ENCODE data around the gene SRRM1. TPM values are rescaled to one million over a fixed set of nuclear protein-coding genes. Genes with fewer than 3 reads are reported as not detected.
A peak's percentile ranks its signal among the peaks of the same experiment; 100 is the strongest.
"Not testable (repeated sequence)": the region's sequence is repeated elsewhere in the genome, so short reads cannot be mapped to it uniquely, and the experiment has no call there.

Gene SRRM1
- total RNA-seq, 1 donor from 2014 or later: 50.4 TPM

DNA sequence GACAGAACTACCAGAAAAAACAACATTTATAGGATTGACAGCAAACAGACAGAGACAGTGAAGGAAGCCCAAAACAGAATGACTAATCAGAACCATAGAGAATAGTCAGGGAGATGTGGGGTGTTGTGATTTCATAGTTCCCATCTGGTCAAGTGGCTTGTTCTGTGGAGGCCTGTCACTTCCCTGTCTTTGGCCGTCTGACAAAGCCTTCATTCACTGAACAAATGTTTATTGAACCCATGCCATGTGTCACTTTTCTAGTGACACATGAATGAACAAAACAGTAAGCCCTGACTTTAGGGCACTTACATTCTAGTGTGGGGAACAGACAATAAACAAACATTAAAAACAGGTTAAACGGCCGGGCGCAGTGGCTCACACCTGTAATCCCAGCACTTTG, 3.2 kb upstream of the SRRM1 start:
- no peak for ATAC-seq (ENCODE audit: poor library complexity)
- intact Hi-C loops (cut with DNase I): loop anchor here (10.0 kb wide), 1 partner anchor 445 kb away; no protein-coding TSS in a partner anchor
- DNase-seq: no peak

DNA sequence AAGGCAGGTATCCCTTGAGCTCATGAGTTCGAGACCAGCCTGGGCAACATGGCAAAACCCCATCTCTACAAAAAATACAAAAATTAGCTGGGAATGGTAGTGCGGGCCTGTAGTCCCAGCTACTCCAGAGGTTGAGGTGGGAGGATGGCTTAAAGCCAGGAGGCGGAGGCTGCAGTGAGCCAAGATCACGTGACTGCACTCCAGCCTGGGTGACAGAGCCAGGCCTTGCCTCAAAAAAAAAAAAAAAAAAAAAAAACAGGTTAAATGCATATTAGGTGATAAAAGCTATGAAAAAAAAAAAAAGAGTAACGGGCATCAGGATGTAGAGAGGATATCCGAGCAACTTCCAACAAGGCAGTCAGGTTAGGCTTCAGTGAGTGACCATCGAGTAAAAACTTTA, 2.8 kb upstream of the SRRM1 start:
- intact Hi-C loops (cut with DNase I): no loop called here
- DNase-seq (no peak), ATAC-seq (ENCODE audit: poor library complexity) (no peak)

DNA sequence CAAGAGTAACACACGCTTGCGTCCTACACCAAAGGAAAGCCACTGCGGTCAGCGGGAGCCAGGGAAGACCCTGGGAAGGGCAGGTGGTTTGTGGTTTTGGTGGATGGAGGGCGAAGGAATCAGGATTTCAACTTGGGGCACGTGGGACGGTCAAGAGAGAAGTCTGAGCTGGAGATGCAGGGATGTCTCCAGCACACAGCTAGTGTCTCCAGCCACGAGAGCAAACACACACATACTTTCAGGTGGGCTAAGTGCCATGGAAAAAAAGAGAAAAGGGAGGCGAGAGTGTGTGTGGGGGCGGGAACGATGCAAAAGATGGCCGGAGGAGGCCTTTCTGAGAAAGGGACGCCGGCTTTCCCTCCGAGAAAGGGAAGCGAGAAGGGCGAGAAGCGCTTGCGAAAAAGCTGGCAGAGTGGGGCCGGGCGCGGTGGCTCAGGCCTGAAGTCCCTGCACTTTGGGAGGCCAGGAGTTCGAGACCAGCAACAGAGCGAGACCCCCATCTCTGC, 1.4 kb upstream of the SRRM1 start:
- intact Hi-C loops (cut with DNase I): no loop called here
- DNase-seq (no peak), ATAC-seq (ENCODE audit: poor library complexity) (no peak)

DNA sequence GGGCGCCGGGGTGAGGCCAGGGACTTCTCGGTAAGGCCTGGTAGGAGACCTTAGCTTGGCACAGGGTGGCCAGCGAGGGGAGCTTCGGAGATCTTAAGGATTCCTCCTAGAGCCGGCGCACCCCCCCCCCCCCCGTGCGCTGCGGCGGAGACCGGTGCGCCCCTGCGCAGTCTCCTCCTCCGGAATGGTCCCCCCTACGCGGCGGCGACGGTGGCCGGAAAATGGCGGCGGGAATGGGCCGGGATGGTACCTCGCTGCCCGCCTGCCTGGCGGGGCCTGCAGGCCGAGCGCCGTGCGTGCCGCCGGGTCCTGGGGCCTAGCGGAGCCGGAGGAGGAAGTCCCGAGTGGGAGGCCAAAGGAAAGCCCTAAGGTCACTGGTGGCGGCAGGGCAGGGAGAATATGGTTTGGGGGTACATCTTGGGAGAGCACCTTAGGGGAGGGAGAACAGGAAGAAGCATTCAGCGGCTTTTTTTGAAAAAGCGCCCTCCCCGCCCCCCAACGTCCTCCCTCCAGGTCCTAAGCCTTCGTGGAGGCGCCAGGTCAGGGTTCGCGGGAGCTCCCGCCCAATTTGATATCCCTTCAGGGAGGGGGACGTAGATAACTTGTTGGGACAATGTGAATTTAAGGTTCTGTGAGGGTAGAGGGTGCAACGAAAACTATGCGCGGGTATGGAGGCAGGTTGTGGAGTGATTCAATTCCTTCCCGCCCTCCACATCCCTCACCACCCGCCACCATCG, 429 bp downstream of the SRRM1 start:
- intact Hi-C loops (cut with DNase I): no loop called here
- no peak for DNase-seq
- peak; percentile 28 for ATAC-seq (ENCODE audit: poor library complexity)

DNA sequence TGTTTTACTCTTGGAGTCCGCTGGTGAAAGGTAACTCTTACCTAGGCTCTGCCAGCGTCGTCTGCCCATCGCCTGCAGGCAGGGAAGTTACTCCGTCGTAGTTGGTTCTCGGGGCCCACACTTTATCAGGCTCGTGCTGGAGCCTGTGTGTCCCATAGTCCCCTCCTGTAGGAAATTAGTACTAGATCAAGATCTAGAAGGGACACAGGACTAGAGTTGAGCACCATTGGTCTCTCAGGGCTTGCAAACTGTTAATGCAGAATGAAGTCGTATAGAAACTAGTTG, 940 bp downstream of the SRRM1 start:
- no peak for DNase-seq
- intact Hi-C loops (cut with DNase I): no loop called here

DNA sequence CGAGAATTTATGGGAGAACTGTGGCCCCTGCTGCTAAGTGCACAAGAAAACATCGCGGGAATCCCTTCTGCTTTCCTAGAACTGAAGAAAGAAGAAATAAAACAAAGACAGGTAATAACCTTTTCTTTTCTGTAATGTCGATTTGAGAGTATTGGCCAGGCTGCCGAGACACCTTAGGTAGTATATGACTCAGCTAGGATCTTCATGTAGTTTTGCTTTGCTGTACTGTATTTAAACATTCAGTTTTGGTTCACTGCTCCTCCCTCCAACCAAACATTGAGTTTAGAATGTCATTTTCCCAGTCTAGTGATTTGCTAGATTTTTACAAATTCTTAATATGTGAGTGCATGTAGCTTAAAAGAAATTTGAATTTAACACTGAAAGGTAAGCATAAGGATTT, 5.8 kb downstream of the SRRM1 start:
- intact Hi-C loops (cut with DNase I): no loop called here
- DNase-seq: no peak
- ATAC-seq (ENCODE audit: poor library complexity): no peak

More for the DNA sequence above, 940 bp downstream of the SRRM1 start:
- no peak for ATAC-seq (ENCODE audit: poor library complexity)

DNA sequence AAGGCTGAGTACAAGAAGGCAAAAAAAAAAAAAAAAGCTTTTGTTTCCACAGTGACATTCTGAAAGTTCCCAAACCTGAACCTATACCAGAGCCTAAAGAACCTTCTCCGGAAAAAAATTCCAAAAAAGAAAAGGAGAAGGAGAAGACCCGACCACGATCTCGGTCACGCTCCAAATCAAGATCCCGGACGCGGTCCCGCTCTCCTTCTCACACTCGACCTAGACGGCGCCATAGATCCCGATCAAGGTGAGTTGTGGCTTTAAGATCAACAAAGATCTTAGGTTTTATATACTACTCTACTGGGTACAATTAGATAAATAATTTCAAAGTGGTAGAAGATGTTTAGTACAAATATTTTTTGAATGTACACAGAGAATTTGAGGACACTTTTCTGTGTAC, 9.3 kb downstream of the SRRM1 start:
- no peak for DNase-seq
- ATAC-seq (ENCODE audit: poor library complexity): no peak
- intact Hi-C loops (cut with DNase I): loop anchor here (10.0 kb wide), 1 partner anchor 572 kb away; no protein-coding TSS in a partner anchor

DNA sequence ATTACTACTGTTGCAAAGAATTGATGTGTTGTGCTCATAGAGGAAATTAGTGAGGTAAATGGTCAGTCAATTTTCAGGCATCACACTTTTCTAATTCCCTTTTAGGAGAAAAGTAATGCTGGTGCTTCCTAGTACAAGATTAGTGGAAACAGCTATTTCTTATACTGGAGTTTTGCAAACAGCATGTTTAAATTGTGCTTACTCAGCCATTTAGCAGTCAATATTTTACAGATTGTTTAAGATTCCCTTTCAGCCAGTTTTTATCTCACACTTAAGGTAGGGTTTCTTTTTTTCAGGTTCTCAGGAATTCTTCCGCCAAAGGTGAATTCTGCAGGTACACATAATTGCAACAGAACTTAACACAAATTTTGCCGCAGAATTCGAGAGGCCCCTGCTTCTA, 10.9 kb downstream of the SRRM1 start:
- DNase-seq (no peak), ATAC-seq (ENCODE audit: poor library complexity) (no peak)
- intact Hi-C loops (cut with DNase I): loop anchor here (10.0 kb wide), 1 partner anchor 571 kb away; no protein-coding TSS in a partner anchor

DNA sequence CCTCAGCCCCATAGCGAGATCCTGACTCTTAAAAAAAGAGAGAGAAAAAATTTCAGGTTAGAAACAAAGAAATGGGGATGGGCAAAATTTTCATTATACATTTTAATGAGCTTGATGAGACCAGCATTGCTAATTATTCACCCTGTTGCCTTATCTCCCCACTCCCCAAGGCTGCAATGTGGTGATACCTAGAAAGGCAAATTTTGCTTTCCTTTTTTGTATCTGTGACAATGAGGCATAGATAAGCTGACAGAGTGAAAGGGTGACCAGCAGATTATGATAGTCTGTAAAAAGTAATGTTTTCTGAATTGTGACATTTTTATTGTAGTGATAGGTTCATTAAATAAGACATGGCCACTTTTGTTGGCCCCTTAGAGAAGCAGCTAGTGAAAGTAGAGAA, 12.9 kb downstream of the SRRM1 start:
- ATAC-seq (ENCODE audit: poor library complexity): no peak
- intact Hi-C loops (cut with DNase I): loop anchor here (10.0 kb wide), 1 partner anchor 569 kb away; no protein-coding TSS in a partner anchor
- no peak for DNase-seq

DNA sequence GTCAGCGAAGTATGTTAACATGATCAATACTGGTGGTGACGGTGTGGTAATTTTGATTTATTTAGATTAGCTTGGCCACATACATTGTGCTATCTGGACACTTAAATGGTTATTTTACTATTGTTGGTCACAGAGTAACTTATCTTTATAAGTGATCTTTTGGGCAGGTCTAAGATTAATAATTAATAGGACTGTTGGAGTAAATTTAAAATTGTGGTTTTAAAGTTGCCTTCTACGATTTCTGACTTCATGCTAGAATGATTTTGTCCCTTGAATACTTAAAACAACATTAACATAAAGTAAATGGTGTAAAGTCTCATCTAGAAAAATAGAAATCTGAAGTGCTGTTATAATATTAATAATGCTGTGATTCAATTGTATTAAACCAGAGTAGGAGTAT, 14.7 kb downstream of the SRRM1 start:
- intact Hi-C loops (cut with DNase I): loop anchor here (10.0 kb wide), 1 partner anchor 567 kb away; no protein-coding TSS in a partner anchor
- ATAC-seq (ENCODE audit: poor library complexity) (no peak), DNase-seq (no peak)

DNA sequence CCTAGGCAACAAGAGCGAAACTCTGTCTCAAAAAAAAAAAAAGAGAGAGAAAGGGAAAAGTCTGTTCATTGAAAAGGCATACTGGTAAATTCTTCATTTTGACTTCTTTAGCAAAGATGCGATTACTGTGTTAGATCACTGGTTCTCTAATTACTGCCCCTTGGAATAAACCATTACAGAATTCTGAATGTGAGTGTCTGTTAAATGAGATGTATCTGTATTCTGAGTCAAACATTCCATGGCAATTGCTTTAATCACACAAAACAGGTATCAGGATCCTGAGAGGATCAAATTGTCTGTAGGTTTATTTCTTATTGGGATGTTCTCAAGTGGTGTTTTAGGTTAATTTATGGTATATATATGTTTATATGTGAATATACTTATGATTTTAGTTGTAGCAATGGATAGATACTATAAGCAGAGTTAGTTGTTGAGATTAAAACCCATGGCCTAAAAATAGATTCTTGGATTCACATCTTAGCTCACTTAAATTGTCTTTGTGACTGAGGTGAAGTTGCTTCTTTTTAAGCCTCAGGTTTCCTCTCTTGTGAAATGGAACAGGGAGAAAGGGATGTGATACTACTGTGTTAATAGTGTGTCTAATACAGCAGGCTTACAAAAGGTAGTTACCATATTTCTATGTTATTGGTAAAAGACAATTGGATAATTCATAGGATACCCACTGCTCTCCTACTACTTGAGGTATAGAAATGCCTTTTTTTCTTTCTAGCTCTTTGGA, 16.2 kb downstream of the SRRM1 start:
- DNase-seq: no peak
- intact Hi-C loops (cut with DNase I): loop anchor here (10.0 kb wide), 1 partner anchor 565 kb away; no protein-coding TSS in a partner anchor
- ATAC-seq (ENCODE audit: poor library complexity): no peak

DNA sequence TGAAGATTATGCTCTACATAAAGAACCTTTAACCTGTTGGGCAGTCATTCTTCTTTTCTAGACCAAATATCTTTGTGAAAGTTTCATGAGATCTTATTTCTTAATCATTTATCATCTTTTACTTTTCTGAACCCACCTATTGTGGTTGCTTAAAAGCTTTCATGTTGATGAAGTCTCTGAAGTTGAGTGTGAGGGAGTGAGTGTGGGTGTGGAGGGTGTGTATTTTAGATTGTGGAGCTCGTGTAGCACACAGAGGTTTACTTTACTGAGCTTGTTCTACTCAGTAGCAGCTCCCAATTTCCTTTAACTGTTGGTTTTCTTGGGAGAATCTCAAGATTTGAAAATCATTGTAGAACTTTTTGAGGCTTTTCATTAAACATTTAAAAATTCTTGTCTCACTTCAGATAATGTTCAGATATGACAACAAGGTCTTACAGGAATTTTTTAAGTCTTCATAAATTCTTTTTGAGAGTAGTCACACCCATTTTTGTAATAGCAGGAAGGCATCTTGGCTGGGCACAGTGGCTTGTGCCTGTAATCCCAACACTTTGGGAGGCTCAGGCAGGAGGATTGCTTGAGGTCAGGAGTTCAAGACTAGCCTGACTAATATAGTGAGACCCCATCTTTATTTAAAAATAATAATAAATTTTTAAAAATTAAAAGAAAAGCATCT, 17.0 kb downstream of the SRRM1 start:
- DNase-seq (no peak), ATAC-seq (ENCODE audit: poor library complexity) (no peak)
- intact Hi-C loops (cut with DNase I): loop anchor here (10.0 kb wide), 1 partner anchor 565 kb away; no protein-coding TSS in a partner anchor

DNA sequence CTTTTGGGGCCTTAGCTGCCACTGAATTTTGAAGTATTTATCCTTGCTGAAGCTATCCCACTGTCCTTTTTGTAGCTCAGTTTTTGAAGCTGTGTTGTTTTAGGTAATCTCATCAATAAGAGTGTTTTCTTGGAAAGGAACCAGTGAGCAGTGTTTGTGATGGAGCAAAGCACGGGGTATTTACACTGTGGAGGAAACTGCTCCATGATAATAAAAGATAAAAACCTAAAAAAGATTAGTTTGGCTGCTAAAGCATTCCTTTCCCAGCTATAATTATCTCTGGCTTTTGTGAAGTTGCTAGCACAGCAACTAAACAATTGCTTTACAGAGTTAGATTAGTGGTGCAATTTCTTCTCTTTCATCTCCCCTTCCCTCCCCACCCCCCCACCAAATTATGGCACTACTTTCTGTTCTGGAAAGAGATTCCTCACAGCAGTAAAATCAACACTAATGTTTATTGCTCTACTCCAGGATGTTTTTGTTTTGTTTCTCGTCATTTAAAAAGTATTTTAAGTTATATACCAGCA, 21.5 kb downstream of the SRRM1 start:
- ATAC-seq (ENCODE audit: poor library complexity) (no peak), DNase-seq (no peak)
- intact Hi-C loops (cut with DNase I): no loop called here

DNA sequence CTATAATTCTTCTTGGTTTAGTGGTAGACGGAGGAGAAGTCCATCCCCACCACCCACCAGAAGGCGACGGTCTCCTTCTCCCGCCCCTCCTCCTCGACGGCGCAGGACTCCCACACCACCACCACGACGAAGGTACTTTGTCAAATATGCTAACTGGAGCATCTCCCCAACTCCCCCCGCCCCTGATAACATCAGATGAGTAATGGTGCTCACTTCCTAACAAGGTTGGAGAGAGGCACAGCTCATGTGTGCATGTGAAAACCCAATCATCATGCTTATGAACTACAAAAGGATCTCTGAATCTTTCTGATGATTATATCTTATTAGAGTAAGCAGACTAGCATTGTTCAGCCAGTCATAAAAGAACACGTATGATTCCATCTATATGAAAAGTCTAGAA, 23.7 kb downstream of the SRRM1 start:
- intact Hi-C loops (cut with DNase I): no loop called here
- DNase-seq (no peak), ATAC-seq (ENCODE audit: poor library complexity) (no peak)

DNA sequence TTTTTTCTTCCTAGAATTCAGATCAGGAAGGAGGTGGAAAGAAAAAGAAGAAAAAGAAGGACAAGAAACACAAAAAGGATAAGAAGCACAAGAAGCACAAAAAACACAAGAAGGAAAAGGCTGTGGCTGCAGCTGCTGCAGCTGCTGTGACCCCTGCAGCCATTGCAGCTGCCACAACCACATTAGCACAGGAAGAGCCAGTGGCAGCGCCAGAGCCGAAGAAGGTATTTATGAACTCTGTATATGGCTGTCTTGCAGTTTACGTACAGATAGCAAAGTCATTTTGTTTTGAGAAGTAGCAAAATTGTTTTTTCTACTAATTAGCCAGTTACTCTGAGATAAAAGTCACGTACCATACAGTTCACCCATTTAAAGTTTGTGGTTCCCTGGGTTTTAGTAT, 28.3 kb downstream of the SRRM1 start:
- DNase-seq; ATAC-seq (ENCODE audit: poor library complexity); intact Hi-C loops (cut with DNase I): not testable (repeated sequence)

DNA sequence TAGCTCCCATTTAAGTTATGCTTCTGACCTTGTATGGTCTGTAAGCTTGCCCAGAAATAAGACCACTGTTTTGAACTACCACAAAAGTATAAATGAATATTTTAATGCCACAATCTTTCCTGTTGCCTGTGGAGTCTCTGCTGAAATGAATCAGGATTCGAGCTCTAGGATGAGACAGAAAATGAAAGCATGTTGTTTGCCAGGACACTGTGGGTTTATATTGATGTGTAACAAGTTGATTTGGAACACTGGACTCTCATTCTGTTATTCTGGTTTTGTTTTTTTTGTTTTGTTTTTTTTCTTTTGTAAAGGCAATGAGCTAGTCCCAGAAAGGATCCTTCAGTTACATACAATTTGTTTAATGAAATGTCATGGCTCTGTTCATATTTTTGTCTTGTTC, 29.6 kb downstream of the SRRM1 start:
- not testable (repeated sequence) for DNase-seq

DNA sequence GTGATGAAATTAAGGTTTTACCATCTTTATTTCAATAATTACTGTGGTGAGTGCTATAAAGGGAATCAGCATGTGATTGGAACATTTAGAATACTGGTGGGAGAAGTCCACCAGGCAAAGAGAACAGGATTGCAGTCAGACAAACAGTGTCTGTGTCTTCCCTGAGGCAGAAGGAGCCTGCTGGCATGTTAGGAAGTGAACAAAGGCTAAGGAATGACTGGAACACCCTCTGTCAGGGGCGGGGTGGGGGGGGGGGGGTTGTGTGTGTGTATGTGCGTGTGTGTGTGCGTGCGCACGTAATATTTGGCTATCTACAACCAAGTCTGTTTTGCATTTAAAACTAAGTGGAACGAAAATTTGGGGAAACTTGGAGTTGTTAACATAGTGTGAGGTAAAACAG, 30.2 kb downstream of the SRRM1 start:
- ATAC-seq (ENCODE audit: poor library complexity) (no peak), DNase-seq (no peak)
- intact Hi-C loops (cut with DNase I): no loop called here

More for the DNA sequence above, 29.6 kb downstream of the SRRM1 start:
- ATAC-seq (ENCODE audit: poor library complexity); intact Hi-C loops (cut with DNase I): not testable (repeated sequence)

DNA sequence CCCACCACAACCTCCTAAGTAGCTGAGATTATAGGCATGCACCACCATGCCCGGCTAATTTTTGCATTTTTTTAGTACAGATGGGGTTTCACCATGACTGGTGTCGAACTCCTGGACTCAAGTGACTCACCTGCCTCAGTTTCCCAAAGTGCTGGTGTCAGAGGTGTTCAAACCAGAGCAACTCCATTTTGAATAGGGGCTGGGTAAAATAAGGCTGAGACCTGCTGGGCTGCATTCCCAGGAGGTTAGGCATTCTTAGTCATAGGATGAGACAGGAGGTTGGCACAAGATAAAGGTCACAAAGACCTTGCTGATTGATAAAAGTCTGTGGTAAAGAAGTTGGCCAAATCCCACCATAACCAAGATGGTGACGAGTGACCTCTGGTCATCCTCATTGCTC, 35.3 kb downstream of the SRRM1 start:
- DNase-seq; intact Hi-C loops (cut with DNase I); ATAC-seq (ENCODE audit: poor library complexity): not testable (repeated sequence)

DNA sequence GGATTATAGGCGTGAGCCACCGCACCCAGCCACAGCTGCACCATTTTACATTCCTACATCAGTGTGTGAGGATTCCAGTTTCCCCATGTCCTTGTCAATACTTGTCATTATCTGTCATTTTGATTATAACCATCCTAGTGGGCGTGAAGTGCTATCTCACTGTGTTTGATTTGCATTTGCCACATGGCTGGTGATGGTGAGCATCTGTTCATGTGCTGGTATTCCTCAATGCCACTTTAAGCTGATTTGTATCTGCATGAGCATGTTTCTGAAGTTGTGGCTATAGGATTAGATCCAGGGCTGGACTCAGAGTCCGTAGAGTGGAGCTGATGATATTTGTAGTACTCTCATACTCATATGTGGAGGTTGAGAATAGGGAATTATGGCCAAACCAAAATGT, 36.6 kb downstream of the SRRM1 start:
- intact Hi-C loops (cut with DNase I): no loop called here
- ATAC-seq (ENCODE audit: poor library complexity) (no peak), DNase-seq (no peak)
